Measurements from ENCODE around the gene CADM1.
A peak's percentile ranks its signal among the peaks of the same experiment; 100 is the strongest.

Gene CADM1

DNA sequence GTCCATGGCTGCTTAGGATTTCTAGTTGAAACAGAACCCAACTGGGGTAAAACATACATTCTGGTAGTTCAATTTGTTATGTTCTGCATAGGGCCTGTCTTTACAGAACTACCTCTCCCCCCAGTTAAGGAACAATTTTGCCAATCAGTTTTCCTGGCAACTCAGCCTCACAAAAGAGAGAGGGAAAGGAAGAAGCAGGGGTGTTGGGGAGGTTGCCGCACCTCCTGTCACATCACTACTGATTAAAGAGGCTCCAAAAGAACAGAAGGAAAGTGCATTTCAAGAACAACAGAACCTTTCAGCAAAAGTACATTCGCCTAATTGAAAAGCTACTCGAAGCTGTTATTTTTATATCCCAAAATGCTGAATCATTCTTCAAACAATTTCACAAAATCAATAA, 217.6 kb downstream of the CADM1 start:
- DNase-seq = no peak

- no peak for DNase-seq
These were observed 219.4 kb downstream of the CADM1 start for GRCh38 chr11:115284773-115285172.

GRCh38 chr11:115282923-115283322, 221.3 kb downstream of the CADM1 start:
- DNase-seq = no peak

- DNase-seq = no peak
These were observed 223.4 kb downstream of the CADM1 start for GRCh38 chr11:115280775-115281174.

DNA sequence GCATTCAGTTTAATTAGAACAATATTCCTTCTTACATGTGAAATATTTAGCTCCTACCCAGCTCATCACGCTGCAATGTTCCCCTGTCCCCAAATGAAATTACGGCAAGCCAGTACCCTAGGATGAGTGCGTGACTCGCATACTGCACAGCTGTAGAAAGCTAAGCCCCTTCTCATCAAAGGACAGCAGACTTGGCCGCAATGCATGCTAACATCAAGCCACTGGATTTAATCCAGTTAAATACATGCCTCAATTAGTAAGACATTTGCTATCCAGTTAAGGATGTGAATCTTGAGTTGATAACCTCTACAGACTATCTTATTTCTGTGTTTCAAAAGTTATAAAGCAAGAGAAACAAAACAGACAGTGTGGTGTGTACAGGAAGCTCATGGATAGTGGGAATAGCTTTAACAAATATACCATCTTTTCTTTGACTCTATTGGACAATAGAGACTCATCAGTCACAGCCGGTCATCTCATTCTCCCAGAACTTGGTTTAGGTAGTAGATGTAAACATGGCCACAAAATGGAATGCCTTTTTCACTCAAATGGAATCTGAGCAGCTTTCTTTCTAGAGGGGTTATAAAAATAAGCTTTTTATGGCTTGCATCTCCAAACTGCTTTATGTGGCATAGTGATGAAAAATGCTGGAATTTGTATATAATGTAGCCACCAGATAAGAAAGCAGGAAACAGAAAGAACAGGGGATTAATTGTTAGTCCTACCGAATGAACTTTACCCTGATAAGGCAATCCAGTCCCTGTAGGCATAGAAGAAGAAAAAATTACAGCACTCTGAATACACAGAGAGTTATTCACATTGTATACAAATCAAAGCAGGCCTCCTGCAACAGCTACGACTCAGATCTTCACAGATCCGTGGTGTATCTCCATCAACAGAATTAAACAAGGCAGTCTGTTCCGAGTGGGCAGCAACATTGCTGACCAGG, 224.1 kb downstream of the CADM1 start:
- DNase-seq = no peak

GRCh38 chr11:115276799-115277198, 227.4 kb downstream of the CADM1 start:
- DNase-seq = no peak

DNA sequence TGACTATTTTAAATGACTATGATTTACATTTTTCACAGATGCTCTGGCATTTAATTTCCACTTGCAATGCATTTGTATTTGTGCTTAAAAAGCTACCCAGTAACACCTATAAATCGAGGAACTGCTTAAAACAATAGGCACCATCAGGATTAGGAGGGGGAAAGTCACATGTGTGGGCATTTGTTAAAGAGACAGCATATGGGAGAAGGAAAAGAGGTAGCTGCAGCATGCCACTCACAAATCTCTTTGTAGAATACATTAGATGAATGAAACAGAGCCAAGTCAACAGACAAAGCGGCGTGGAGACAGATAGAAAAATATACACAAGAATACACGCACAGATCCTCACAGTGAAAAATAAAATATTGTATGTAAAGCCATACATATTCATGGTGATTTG, 228.0 kb downstream of the CADM1 start:
- peak in 1 of 56 donors; percentile 19 for DNase-seq

- DNase-seq = no peak
These were observed 229.2 kb downstream of the CADM1 start for GRCh38 chr11:115275045-115275444.

DNA sequence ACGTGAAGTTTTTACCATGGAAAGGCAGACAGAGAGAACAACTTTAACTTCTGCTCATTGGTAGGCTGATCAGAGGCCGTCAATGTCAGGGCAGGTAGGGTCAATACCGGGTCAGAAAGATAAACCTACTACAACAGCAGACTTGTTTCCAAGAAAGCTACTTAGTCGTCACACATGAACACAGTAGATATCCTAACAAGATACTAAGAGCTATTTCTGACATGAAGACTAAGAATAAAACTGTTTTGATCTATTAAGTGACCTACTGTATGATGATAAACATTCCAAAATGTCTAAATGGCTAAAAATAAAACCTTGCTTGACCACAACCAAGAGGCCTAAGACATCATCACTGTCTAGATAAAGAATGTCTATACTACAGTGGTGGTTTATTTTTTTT, 231.3 kb downstream of the CADM1 start:
- DNase-seq = no peak

DNA sequence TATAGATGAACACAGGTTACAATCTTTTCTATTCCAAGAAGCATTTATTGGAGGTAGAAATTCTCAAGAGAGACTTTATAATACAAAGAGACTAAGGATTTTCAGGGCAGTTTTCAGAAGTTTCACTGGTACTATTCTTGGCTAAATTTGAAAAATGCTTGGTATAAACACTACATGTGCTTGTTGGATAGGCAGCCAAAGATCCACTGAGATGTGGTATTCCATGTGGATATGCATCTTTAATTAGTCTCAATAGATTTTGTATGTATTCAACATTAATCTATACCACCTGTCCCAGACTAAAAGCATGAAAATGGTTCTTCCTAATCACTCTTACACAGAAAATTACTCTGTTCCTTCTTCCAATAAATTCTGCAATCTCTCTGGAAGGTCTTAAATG, 232.6 kb downstream of the CADM1 start:
- DNase-seq = no peak

- peak in 9 of 56 donors; percentile 19 to 58 (median 49) for DNase-seq
These were observed 234.8 kb downstream of the CADM1 start for GRCh38 chr11:115269191-115269950.

GRCh38 chr11:115267871-115268270, 236.3 kb downstream of the CADM1 start:
- no peak for DNase-seq

GRCh38 chr11:115267238-115267781, 236.9 kb downstream of the CADM1 start:
- no peak for DNase-seq

- no peak for DNase-seq
These were observed 238.1 kb downstream of the CADM1 start for GRCh38 chr11:115266066-115266639.

- no peak for DNase-seq
These were observed 240.2 kb downstream of the CADM1 start for GRCh38 chr11:115263799-115264656.

- DNase-seq = no peak
These were observed 246.0 kb downstream of the CADM1 start for GRCh38 chr11:115258216-115258615.

DNA sequence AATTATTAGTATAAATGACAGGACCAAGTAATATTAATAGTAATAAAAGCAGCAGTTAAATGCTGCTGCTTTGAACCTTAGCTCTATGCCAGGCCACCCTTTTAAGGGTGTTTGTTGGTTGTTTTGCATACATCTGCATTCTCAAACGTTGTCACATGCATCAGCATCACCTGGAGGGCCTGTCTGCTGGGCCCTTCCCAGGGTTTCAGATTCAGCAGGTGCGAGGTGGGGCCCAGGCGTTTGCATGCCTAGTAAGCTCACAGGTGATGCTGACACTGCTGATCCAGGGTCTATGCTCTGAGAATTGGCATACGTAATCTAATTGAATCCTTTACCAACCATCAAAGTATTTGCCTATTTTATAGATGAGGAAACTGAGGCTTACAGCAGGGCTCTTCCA, 246.5 kb downstream of the CADM1 start:
- no peak for DNase-seq

GRCh38 chr11:115257270-115257669, 246.9 kb downstream of the CADM1 start:
- DNase-seq = no peak

- DNase-seq = no peak
These were observed 247.6 kb downstream of the CADM1 start for GRCh38 chr11:115256397-115257197.
